Nephron (organoid): Measurements from ENCODE around the gene TYRO3.
A peak's percentile ranks its signal among the peaks of the same experiment; 100 is the strongest.
"Not testable (repeated sequence)": the region's sequence is repeated elsewhere in the genome, so short reads cannot be mapped to it uniquely, and the experiment has no call there.

ENCODE experiments used
- H3K27ac Mint-ChIP-seq, 3 experiments: 2 replicates each; pipeline ENCODE4 v1.8.0; 2020; ENCODE audit warnings: mixed read lengths in 3 of 3, mild to moderate bottlenecking in 2 of 3, moderate library complexity in 1 of 3
- H3K27me3 Mint-ChIP-seq: 2 replicates; pipeline ENCODE4 v1.8.0; 2021; ENCODE audit warnings: low read depth, mild to moderate bottlenecking, moderate library complexity, mixed read lengths
- H3K36me3 Mint-ChIP-seq: 2 replicates; pipeline ENCODE4 v1.8.0; 2020; ENCODE audit warnings: low read depth, mixed read lengths
- H3K4me1 Mint-ChIP-seq: 2 replicates; pipeline ENCODE4 v1.8.0; 2020; ENCODE audit warnings: mixed read lengths
- H3K4me3 Mint-ChIP-seq, 3 experiments: 2 replicates each; pipeline ENCODE4 v1.8.0; 2020; ENCODE audit warnings: mild to moderate bottlenecking in 3 of 3, mixed read lengths in 3 of 3, moderate library complexity in 2 of 3
- H3K9me3 Mint-ChIP-seq: 2 replicates; pipeline ENCODE4 v1.8.0; 2020; ENCODE audit warnings: mixed read lengths
- TF ChIP-seq, protein P1 (sequence below), 3 experiments: fragments of 200-600 bp; sonication (generic); IDR thresholded peaks; one replicate each; pipeline ENCODE4 v1.5.0; 2021; ENCODE audit warnings: antibody characterized with exemption in 3 of 3; ENCODE audit not compliant: unreplicated experiment in 3 of 3

The TYRO3 gene

DNA sequence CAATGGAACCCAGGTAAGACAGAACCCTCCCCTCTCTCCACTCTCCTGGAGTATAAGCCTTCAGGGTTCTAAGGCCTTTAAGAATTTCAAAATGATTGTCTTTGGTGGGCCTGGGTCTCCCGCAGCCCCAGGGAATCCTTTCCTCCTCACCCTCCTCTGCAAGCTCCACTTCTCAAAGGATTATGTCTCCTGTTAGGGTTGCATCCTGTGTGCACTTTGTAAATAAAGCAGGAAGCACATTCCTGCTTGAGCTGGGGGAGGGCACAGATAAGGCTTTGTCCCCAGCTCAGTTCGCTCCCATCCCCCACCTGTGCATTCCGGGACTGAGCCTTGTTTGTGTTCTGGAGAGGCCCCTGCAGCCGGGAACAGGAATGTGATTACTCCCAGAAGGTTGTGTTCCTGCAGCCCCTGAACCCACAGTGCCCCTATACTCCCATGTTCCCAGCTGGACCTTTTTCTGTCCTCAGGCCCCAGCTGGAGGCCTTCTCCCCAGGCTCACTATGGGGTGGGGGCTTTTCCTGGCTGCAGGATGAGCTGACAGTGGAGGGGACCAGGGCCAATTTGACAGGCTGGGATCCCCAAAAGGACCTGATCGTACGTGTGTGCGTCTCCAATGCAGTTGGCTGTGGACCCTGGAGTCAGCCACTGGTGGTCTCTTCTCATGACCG, 9.5 kb downstream of the TYRO3 start:
- Mint-ChIP-seq H3K4me1 (peaks cover 45% of the 10 kb centered on the region), H3K4me3 (peak overlapping the region; percentile 60 to 73 (median 68)), H3K9me3 (no peaks in the 10 kb centered on the region), H3K27ac (peak overlapping the region; percentile 99 to 100 (median 100)), H3K27me3 (no peaks in the 10 kb centered on the region), H3K36me3 (peaks cover 51% of the 10 kb centered on the region)
- TF ChIP-seq, protein P1, sequence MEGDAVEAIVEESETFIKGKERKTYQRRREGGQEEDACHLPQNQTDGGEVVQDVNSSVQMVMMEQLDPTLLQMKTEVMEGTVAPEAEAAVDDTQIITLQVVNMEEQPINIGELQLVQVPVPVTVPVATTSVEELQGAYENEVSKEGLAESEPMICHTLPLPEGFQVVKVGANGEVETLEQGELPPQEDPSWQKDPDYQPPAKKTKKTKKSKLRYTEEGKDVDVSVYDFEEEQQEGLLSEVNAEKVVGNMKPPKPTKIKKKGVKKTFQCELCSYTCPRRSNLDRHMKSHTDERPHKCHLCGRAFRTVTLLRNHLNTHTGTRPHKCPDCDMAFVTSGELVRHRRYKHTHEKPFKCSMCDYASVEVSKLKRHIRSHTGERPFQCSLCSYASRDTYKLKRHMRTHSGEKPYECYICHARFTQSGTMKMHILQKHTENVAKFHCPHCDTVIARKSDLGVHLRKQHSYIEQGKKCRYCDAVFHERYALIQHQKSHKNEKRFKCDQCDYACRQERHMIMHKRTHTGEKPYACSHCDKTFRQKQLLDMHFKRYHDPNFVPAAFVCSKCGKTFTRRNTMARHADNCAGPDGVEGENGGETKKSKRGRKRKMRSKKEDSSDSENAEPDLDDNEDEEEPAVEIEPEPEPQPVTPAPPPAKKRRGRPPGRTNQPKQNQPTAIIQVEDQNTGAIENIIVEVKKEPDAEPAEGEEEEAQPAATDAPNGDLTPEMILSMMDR (IDR thresholded peaks at IDR 0.05; ENCODE audit: unreplicated experiment in 3 of 3) = no peak

DNA sequence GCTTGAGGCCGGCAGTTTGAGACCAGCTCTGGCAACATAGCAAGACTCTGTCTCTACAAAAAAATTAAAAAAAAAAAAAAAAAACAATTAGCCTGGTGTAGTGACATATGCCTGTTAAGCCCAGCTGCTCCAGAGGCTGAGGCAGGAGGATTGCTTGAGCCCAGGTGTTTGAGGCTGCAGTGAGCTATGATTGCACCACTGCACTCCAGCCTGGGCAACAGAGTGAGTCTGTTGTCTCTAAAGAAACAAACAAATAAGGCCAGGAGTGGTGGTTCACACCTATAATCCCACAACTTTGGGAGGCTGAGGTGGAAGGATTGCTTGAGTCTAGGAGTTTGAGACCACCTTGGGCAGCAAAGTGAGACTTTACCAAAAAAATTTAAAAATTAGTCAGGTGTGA, 10.2 kb downstream of the TYRO3 start:
- H3K27ac Mint-ChIP-seq = peak overlapping the region; percentile 99 to 100 (median 100)
- H3K27me3 Mint-ChIP-seq, H3K4me3 Mint-ChIP-seq, H3K9me3 Mint-ChIP-seq: not testable (repeated sequence)
- peaks cover 58% of the 10 kb centered on the region for H3K36me3 Mint-ChIP-seq
- peaks cover 38% of the 10 kb centered on the region for H3K4me1 Mint-ChIP-seq

DNA sequence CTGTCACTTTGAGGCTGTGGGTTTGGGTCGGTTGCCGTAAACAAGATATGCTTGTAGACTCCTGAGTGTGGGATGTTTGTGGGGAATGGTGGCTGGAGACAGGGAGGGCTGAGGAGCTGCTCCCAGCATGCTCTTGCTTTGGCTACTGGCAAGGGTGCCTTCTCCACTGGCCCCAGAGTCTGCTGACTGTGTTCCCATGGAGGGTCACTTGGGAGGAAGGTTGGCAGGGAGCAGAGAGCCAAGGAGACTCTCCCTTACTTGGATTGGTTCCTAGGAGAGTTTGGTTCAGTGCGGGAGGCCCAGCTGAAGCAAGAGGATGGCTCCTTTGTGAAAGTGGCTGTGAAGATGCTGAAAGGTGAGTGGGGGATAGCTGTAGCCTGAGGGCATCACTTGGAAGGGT, 11.8 kb downstream of the TYRO3 start:
- TF ChIP-seq, protein P1 (IDR thresholded peaks at IDR 0.05; ENCODE audit: unreplicated experiment in 3 of 3) = no peak
- Mint-ChIP-seq H3K9me3 (no peaks in the 10 kb centered on the region), H3K4me1 (peaks cover 27% of the 10 kb centered on the region)

DNA sequence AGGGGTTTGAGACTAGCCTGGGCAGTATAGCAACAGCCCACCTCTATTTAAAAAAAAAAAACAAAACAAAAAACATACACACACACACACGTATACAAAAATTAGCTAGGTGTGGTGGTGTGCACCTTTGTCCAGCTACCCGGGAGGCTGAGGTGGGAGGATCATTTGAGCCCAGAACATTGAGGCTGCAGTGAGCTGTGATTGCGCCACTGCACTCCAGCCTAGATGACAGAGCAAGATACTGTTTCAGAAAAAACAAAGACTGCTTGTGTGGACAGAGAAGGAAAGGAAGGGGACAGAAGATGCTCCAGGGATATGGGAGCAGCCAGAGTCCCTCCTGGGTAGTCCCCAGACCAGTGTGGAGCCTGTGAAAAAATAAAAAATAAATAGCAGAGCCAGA, 12.9 kb downstream of the TYRO3 start:
- H3K36me3 Mint-ChIP-seq = peaks cover 58% of the 10 kb centered on the region
- no peak overlapping the region for H3K27ac Mint-ChIP-seq
- peaks cover 20% of the 10 kb centered on the region for H3K4me1 Mint-ChIP-seq
- no peaks in the 10 kb centered on the region for H3K27me3 Mint-ChIP-seq
- no peak overlapping the region for H3K4me3 Mint-ChIP-seq
- TF ChIP-seq, protein P1 (IDR thresholded peaks at IDR 0.05; ENCODE audit: unreplicated experiment in 3 of 3) = no peak
- H3K9me3 Mint-ChIP-seq = no peaks in the 10 kb centered on the region

More for the DNA sequence above, 11.8 kb downstream of the TYRO3 start:
- Mint-ChIP-seq H3K36me3 (peaks cover 63% of the 10 kb centered on the region), H3K4me3 (no peak overlapping the region), H3K27ac (peak overlapping the region; percentile 48 to 100 (median 50)), H3K27me3 (no peaks in the 10 kb centered on the region)

DNA sequence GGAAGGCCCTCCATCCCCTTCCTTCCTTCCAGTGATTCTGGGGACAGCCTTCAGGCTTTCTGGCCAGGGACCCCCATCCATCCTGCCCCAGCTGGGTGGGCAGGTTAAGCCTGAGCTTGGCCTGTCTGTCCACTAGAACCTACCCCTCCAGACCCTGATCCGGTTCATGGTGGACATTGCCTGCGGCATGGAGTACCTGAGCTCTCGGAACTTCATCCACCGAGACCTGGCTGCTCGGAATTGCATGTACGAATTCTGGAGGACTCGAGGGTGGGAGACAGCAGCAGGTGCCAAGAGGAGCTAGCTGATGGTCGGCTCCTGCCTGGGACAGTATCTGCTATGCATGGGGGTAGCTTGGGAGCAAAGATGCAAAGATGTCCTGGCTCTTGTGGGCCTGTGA, 13.9 kb downstream of the TYRO3 start:
- H3K27me3 Mint-ChIP-seq = no peaks in the 10 kb centered on the region
- H3K4me1 Mint-ChIP-seq = peaks cover 11% of the 10 kb centered on the region
- peaks cover 56% of the 10 kb centered on the region for H3K36me3 Mint-ChIP-seq
- H3K9me3 Mint-ChIP-seq = no peaks in the 10 kb centered on the region
- peak overlapping the region in 1 of 3 experiments; percentile 45 for H3K27ac Mint-ChIP-seq
- H3K4me3 Mint-ChIP-seq = no peak overlapping the region
- TF ChIP-seq, protein P1 (IDR thresholded peaks at IDR 0.05; ENCODE audit: unreplicated experiment in 3 of 3) = no peak

DNA sequence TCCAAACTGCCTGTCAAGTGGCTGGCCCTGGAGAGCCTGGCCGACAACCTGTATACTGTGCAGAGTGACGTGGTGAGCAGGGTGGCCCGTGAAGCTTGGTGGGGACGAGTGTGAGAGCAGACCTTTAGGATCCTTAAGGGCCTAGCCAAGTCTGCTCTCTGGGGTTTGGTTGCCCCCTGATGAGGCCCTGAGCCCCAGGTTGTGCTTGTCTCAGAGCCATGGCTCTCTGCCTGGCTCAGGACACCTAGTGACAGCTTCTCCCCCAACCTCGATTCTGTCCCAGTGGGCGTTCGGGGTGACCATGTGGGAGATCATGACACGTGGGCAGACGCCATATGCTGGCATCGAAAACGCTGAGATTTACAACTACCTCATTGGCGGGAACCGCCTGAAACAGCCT, 14.4 kb downstream of the TYRO3 start:
- Mint-ChIP-seq H3K9me3 (no peaks in the 10 kb centered on the region), H3K4me1 (peaks cover 5% of the 10 kb centered on the region), H3K27me3 (no peaks in the 10 kb centered on the region), H3K36me3 (peaks cover 53% of the 10 kb centered on the region), H3K4me3 (no peak overlapping the region), H3K27ac (peak overlapping the region in 2 of 3 experiments; percentile 17 to 45)
- TF ChIP-seq, protein P1 (IDR thresholded peaks at IDR 0.05; ENCODE audit: unreplicated experiment in 3 of 3) = no peak
